ENCODE measurements around the gene SART1. TPM values are rescaled to one million over a fixed set of nuclear protein-coding genes. Genes with fewer than 3 reads are reported as not detected.

The SART1 gene
- total RNA-seq, 2 donors from 2014 or later, result 72.9 to 107 TPM

DNA sequence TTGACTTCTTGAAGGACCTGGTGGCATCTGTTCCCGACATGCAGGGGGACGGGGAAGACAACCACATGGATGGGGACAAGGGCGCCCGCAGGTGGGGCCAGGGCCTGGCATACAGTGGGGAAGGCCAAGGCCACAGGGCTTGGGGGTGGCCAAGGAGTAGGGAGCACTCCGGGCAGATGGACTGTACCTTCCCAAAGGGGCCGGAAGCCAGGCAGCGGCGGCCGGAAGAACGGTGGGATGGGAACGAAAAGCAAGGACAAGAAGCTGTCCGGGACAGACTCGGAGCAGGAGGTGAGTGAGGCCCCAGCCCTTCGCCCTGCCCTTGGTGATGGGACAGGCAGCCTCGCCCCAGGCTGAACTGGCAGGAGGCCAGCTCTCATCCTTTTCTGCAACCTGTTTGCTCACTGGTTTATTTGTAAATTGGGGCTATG lies 41.1 kb upstream of the SART1 start:
- Mint-ChIP-seq H3K4me3 (peak overlapping the region; percentile 90), H3K27me3 (no peaks in the 10 kb centered on the region), H3K36me3 (no peaks in the 10 kb centered on the region), H3K9me3 (no peaks in the 10 kb centered on the region), H3K27ac (peak overlapping the region; percentile 72 to 75), H3K4me1 (ENCODE audit: low read depth in 2 of 2) (peaks cover 12 to 19% of the 10 kb centered on the region in 2 donors)
- DNase-seq (ENCODE audit: low spot score), result no peak
- ATAC-seq, result no peak

DNA sequence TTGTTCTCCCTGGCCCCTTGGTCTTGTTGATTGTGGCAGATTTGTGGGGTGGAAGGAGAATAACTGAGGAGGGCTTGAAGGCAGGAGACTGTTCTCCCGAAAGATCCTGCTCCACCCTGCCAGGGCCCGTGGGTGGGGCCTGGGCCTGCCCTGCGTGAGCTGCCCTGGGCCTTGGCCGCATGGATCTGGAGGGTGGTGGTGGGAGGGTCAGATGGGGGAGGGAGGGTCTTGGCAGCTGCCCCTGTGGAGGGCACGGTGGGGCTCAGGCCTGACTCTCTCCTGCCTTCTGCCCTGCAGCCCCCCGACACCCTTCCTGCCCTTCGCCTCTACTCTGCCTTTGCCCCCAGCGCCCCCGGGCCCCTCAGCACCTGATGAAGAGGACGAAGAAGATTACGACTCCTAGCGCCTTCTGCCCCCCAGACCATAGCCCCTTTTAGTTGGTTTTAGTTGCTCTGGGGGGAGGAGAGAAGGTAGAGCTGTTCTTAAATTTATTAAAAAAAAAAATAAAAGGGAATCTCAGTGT lies 40.4 kb upstream of the SART1 start:
- H3K36me3 Mint-ChIP-seq, result no peaks in the 10 kb centered on the region
- H3K27ac Mint-ChIP-seq, result no peak overlapping the region
- ATAC-seq, result no peak

DNA sequence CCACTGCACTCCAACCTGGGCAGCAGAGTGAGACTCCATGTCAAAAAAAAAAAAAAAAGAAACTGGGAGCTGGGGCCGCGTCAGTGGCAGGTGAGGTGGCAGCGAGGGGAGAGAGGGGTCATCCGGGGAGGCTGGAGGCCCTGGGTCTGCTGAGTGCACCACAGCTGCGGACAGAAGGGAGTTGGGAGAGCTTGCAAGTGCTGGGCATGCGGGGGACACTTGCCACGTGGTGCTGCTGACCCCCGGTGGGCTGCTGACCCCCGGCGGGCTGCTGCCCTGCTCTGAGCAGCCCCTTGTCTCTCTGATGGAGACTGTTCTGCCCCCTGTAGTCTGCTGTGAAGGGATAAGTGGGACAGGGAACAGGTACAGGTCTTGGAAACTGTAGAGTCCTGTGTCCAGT lies 39.7 kb upstream of the SART1 start:
- Mint-ChIP-seq H3K4me3 (no peak overlapping the region), H3K27ac (no peak overlapping the region), H3K36me3 (no peaks in the 10 kb centered on the region), H3K9me3 (no peaks in the 10 kb centered on the region), H3K4me1 (ENCODE audit: low read depth in 2 of 2) (peaks cover 5 to 13% of the 10 kb centered on the region in 2 donors), H3K27me3 (no peaks in the 10 kb centered on the region)
- ATAC-seq (no peak), DNase-seq (ENCODE audit: low spot score) (no peak)

More for the DNA sequence above, 40.4 kb upstream of the SART1 start:
- peak overlapping the region; percentile 90 for H3K4me3 Mint-ChIP-seq
- H3K9me3 Mint-ChIP-seq, result no peaks in the 10 kb centered on the region
- H3K27me3 Mint-ChIP-seq, result no peaks in the 10 kb centered on the region
- DNase-seq (ENCODE audit: low spot score), result no peak
- H3K4me1 Mint-ChIP-seq (ENCODE audit: low read depth in 2 of 2), result peaks cover 12 to 19% of the 10 kb centered on the region in 2 donors

DNA sequence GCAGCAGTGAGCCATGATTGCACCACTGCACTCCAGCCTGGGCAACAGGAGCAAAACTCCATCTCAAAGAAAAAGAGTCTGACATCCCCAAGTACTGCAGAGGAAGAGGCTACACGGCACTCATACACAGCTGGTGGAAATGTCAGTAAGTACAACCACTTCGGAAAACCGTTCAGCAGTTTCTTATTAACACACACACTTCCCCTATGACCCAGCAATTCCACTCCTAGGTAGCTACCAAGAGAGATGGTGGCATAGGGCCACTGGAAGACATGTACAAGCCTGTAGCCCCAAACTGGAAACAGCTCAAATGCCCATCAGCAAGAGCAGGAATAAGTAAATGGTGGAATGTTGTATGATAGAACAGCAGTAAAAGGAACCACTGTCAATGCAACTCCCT lies 39.0 kb upstream of the SART1 start:
- Mint-ChIP-seq H3K27me3 (no peaks in the 10 kb centered on the region), H3K9me3 (peaks cover 3% of the 10 kb centered on the region), H3K4me1 (ENCODE audit: low read depth in 2 of 2) (peaks cover 8 to 15% of the 10 kb centered on the region in 2 donors), H3K4me3 (no peak overlapping the region), H3K36me3 (no peaks in the 10 kb centered on the region), H3K27ac (peak overlapping the region in 1 of 2 donors; percentile 29)
- ATAC-seq (no peak), DNase-seq (ENCODE audit: low spot score) (no peak)

DNA sequence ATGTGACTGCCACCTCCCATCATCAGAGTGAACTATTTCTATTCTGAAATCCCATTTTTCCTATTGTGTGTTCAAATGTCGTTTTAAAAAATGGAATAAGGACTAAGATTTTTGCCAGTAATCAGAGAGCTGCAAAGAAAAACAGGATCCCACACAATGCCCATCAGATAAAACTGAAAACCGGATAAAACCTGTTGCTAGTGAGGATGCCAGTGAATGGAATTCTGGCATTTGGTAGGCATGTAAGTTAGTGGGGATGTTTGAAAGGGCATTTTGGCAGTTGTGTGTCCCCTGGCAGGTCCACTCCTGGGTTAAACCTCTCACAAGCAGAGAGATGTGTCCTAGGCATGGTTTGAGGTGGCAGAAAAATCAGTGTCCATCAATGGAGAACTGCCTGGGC lies 36.1 kb upstream of the SART1 start:
- H3K36me3 Mint-ChIP-seq, result no peaks in the 10 kb centered on the region
- H3K9me3 Mint-ChIP-seq, result peaks cover 3% of the 10 kb centered on the region
- H3K27ac Mint-ChIP-seq, result no peak overlapping the region
- no peaks in the 10 kb centered on the region for H3K27me3 Mint-ChIP-seq
- no peak for DNase-seq (ENCODE audit: low spot score)
- ATAC-seq, result no peak
- no peak overlapping the region for H3K4me3 Mint-ChIP-seq
- H3K4me1 Mint-ChIP-seq (ENCODE audit: low read depth in 2 of 2), result peaks cover 24 to 32% of the 10 kb centered on the region in 2 donors

DNA sequence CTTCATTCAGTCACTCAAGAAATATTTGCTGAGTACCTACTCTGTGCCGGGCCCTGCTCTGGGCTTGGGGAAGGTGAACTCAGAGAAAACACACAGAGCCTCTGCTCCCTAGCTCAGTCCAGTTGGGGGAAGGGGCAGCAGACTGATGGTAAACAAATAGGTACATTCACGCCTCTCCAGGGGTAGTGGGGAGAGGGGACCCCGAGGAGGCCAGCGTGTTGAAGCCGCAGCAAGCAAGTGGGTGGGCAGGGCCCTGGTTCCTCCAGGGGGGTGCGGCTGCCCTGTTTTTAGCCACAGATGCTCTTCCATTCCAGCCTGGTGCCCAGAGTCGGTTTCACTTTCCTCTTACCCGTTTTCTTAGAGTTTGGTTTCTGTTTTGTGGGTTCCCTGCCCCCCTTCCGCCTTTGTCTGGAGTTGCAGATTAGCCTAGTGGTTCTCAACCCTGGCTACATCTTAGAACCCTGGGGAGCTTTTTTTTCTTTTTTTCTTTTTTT lies 33.6 kb upstream of the SART1 start:
- peak overlapping the region; percentile 81 for H3K4me3 Mint-ChIP-seq
- H3K27ac Mint-ChIP-seq, result peak overlapping the region; percentile 83 to 97
- ATAC-seq (peak; percentile 91 to 95), DNase-seq (ENCODE audit: low spot score) (peak; percentile 83)
- peaks cover 3% of the 10 kb centered on the region for H3K9me3 Mint-ChIP-seq
- H3K27me3 Mint-ChIP-seq, result no peaks in the 10 kb centered on the region
- H3K36me3 Mint-ChIP-seq, result no peaks in the 10 kb centered on the region
- H3K4me1 Mint-ChIP-seq (ENCODE audit: low read depth in 2 of 2), result peaks cover 31% of the 10 kb centered on the region in 2 donors

DNA sequence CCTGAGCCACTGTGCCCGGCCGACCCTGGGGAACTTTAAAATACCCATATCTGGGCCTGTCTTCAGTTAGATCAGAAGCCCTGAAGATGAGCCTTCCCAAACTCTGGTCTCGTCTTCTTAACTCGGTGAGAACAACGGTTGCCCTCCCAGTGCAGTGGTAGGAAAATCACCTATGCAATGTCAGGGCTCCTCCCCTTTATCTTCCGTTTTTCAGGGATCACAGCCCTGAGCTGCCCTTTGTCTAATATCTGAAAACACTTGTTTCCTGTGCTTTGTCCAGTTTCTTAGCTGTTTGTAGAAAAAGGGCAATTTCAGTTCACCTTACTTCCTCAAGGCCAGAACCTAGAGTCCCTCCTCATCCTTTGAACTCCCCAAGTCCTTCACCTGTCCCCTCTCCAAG lies 32.9 kb upstream of the SART1 start:
- H3K27ac Mint-ChIP-seq, result peak overlapping the region; percentile 83 to 97
- peak overlapping the region; percentile 81 for H3K4me3 Mint-ChIP-seq
- no peaks in the 10 kb centered on the region for H3K36me3 Mint-ChIP-seq
- H3K27me3 Mint-ChIP-seq, result no peaks in the 10 kb centered on the region
- H3K4me1 Mint-ChIP-seq (ENCODE audit: low read depth in 2 of 2), result peaks cover 31% of the 10 kb centered on the region in 2 donors
- ATAC-seq, result no peak
- DNase-seq (ENCODE audit: low spot score), result peak; percentile 53
- peaks cover 3% of the 10 kb centered on the region for H3K9me3 Mint-ChIP-seq

DNA sequence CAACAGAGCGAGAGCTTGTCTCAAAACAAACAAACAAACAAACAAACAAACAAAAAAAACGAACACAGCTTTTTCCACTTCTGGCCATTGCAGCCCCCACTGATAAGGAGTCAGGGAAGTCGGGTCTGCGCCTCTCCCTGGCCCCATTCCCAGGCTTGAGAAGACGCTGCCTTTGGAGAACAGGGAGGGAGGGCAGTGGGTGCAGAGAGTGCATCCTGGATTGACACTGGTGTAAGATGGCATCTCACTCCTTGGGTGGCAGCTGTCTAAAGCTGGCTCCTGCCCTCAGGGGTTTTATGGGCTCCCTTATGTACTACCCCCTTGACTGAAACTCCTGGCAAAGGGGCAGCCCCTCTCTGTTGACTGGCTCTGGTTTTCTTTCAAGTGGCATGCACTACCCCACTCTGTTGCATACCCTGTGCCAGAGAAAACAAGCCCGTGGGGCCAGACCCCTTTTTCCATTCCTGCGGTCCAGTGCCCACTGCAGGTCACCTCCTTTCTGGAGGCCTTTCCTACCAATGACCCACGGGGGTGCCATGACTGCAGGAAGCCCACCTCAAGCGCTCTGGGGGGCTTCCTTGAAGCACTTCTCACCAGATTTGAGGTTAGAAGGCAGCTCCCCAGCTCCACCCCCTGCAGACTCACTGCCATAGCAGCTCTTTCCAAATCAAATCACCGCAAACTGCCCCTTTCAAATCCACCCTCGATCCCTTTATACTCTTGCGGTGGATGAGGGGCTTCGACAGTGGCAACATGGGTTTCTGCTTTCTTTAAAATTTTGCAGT lies 29.6 kb upstream of the SART1 start:
- H3K27me3 Mint-ChIP-seq, result no peaks in the 10 kb centered on the region
- H3K36me3 Mint-ChIP-seq, result no peaks in the 10 kb centered on the region
- ATAC-seq, result no peak
- DNase-seq (ENCODE audit: low spot score), result peak; percentile 16
- no peak overlapping the region for H3K4me3 Mint-ChIP-seq
- peaks cover 29% of the 10 kb centered on the region in 2 donors for H3K4me1 Mint-ChIP-seq (ENCODE audit: low read depth in 2 of 2)
- peaks cover 2% of the 10 kb centered on the region for H3K9me3 Mint-ChIP-seq
- H3K27ac Mint-ChIP-seq, result peak overlapping the region in 1 of 2 donors; percentile 21

DNA sequence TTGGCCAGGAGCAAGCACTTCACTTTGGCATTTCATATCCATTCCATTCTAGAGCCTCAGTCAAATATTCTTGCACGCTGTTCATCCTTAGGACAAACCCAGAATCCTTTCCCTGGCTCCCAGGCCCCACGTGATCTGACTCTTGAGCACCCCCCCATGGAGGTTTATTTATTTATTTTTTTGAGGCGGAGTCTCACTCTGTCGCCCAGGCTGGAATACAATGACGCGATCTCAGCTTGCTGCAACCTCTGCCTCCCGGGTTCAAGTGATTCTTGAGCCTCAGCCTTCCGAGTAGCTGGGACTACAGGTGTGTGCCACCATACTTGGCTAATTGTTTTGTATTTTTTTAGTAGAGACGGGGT lies 29.0 kb upstream of the SART1 start:
- DNase-seq (ENCODE audit: low spot score) (no peak), ATAC-seq (no peak)
- Mint-ChIP-seq H3K4me1 (ENCODE audit: low read depth in 2 of 2) (peaks cover 23% of the 10 kb centered on the region in 2 donors), H3K27ac (no peak overlapping the region), H3K9me3 (no peaks in the 10 kb centered on the region), H3K36me3 (no peaks in the 10 kb centered on the region), H3K4me3 (no peak overlapping the region), H3K27me3 (no peaks in the 10 kb centered on the region)

DNA sequence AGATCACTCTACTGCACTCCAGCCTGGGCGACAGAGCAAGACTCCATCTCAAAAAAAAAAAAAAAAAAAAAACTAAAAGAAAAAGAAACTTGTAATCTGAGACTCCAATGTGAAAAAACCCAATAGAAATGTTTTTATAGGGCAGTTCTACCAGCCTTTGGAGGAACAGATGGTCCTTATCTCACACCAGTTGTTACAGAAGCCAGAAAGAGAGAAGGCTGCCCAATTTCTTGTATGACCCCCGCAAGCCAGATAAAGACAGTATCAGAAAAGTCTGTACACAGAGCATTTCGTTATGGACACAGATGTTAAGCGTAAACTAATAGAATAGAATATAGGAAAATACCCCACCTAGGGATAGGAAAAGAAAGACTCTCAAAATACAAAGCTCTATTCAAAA lies 27.5 kb upstream of the SART1 start:
- Mint-ChIP-seq H3K36me3 (no peaks in the 10 kb centered on the region), H3K27ac (peak overlapping the region in 1 of 2 donors; percentile 23), H3K4me3 (no peak overlapping the region), H3K9me3 (no peaks in the 10 kb centered on the region), H3K4me1 (ENCODE audit: low read depth in 2 of 2) (peaks cover 8% of the 10 kb centered on the region in 2 donors), H3K27me3 (no peaks in the 10 kb centered on the region)
- no peak for ATAC-seq
- no peak for DNase-seq (ENCODE audit: low spot score)

DNA sequence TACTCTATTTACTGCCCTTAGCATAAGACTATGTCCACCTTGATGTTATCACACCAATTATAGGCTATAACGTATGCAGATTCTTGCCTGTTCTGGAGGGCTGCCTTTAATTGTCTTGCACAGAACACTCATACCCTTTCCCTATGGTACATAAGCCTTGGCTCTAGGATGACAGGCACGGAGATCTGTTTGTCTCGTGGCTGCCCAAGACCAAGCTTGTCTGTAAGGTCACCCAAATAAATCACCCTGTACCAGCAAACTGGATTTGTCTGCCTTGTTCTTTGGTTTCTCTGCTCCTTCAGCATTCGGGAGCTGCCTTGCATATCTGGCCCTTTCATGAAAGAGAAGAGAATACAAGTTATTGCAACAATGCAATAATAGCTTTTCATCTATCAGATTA lies 23.8 kb upstream of the SART1 start:
- peaks cover 6% of the 10 kb centered on the region in 2 donors for H3K4me1 Mint-ChIP-seq (ENCODE audit: low read depth in 2 of 2)
- H3K27ac Mint-ChIP-seq, result no peak overlapping the region
- no peaks in the 10 kb centered on the region for H3K27me3 Mint-ChIP-seq
- no peak for ATAC-seq
- no peak for DNase-seq (ENCODE audit: low spot score)
- no peaks in the 10 kb centered on the region for H3K36me3 Mint-ChIP-seq
- no peak overlapping the region for H3K4me3 Mint-ChIP-seq
- no peaks in the 10 kb centered on the region for H3K9me3 Mint-ChIP-seq

DNA sequence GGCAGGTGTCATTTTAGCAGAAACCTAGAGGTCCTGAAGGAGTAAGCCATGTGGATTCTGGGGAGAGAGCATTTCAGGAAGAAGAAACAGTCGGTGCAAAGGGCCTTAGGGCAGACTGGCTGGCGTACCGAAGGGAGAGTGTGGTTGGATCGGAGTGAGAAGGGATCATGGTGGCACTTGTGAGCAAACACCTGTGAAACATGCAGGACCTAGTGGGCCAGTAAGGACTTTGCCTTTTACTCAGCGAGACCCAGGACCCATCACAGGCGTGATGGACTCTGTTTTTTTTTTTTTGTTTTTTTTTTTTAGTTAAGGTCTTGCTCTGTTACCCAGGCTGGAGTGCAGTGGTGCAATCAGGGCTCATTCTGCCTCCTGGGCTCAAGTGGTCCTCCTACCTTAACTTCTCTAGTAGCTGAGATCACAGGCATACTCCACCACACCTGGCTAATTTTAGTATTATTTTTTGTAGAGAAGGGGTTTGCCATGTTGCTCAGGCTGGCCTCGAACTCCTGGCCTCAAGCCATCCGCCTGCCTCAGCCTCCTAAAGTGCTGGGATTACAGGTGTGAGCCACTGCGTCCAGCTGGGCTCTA lies 19.7 kb upstream of the SART1 start:
- H3K27ac Mint-ChIP-seq, result peak overlapping the region in 1 of 2 donors; percentile 54
- no peaks in the 10 kb centered on the region for H3K9me3 Mint-ChIP-seq
- H3K4me3 Mint-ChIP-seq, result no peak overlapping the region
- DNase-seq (ENCODE audit: low spot score) (no peak), ATAC-seq (no peak)
- H3K27me3 Mint-ChIP-seq, result no peaks in the 10 kb centered on the region
- no peaks in the 10 kb centered on the region for H3K36me3 Mint-ChIP-seq
- H3K4me1 Mint-ChIP-seq (ENCODE audit: low read depth in 2 of 2), result peaks cover 6% of the 10 kb centered on the region in 2 donors

DNA sequence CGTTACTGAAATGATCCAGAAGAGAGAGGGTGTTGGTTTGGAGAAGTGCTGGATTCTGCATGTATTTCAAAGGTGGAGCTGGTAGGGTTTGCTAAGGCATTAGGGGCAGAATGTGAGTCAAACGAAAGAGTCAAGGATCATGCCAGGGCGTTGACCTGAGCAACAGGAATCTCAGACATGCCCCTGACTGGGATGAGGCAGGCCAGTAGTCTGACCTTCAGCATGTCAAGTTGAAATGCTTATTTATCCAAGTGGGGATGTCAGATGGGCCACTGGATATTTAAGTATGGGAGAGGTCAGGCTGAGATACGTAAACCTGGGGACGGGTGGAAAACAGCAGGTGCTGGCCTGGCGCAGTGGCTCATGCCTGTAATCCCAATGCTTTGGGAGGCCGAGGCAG lies 19.0 kb upstream of the SART1 start:
- H3K27ac Mint-ChIP-seq, result peak overlapping the region in 1 of 2 donors; percentile 54
- H3K36me3 Mint-ChIP-seq, result no peaks in the 10 kb centered on the region
- peaks cover 6% of the 10 kb centered on the region in 2 donors for H3K4me1 Mint-ChIP-seq (ENCODE audit: low read depth in 2 of 2)

DNA sequence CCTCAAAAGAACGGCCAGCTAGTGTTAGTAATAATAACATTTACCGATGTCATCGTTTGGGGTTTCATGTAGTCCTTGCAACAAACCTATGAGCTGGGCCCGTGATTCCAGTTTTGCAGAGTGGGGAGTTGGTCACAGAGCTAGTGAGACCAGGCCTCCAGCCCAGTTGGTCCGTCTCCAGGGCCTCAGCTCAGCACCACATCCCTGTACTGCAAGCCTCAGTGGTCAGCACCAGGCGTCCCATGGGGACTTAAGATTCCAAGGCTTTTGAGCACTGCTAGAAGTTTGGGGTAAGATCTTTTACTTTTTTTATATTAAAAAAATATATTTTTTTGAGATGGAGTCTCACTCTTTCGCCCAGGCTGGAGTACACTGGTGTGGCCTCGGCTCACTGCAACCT lies 17.3 kb upstream of the SART1 start:
- no peak overlapping the region for H3K27ac Mint-ChIP-seq
- no peaks in the 10 kb centered on the region for H3K9me3 Mint-ChIP-seq
- peak; percentile 20 for DNase-seq (ENCODE audit: low spot score)
- H3K36me3 Mint-ChIP-seq, result no peaks in the 10 kb centered on the region
- H3K27me3 Mint-ChIP-seq, result no peaks in the 10 kb centered on the region
- no peak for ATAC-seq
- H3K4me1 Mint-ChIP-seq (ENCODE audit: low read depth in 2 of 2), result peaks cover 6% of the 10 kb centered on the region in 2 donors
- H3K4me3 Mint-ChIP-seq, result no peak overlapping the region

More for the DNA sequence above, 19.0 kb upstream of the SART1 start:
- no peak for DNase-seq (ENCODE audit: low spot score)
- Mint-ChIP-seq H3K9me3 (no peaks in the 10 kb centered on the region), H3K4me3 (no peak overlapping the region), H3K27me3 (no peaks in the 10 kb centered on the region)
- no peak for ATAC-seq

Measured in natural killer cell treated with Interleukin-12 subunit alpha and Interleukin-12 subunit beta and Interleukin-15 and Interleukin-18, amount 100 ng/mL, for 72 hours (primary cell).